Heart left ventricle (tissue), 16 donors: ENCODE data around the gene ITPK1. TPM values are rescaled to one million over a fixed set of nuclear protein-coding genes. Genes with fewer than 3 reads are reported as not detected.

ENCODE experiments used
- ATAC-seq, 4 donors: fragments of 200-7000 bp; cut with Tn5 transposase; one replicate each; pipeline ENCODE4 v1.9.1; 2020 to 2022; ENCODE audit warnings: moderate library complexity in 4 of 4, mild to moderate bottlenecking in 3 of 4, moderate number of reproducible peaks in 1 of 4
- DNase-seq, 5 donors: peaks; one replicate each; pipeline ENCODE4 v3.0.0-alpha.2; 2020
- H3K27ac ChIP-seq, 12 donors: fragments of 200-600 bp; sonication (generic) in 4 of 12; one replicate each; pipeline versions ENCODE4 v1.5.0 to v1.8.0; 2016 to 2022; ENCODE audit warnings: mild to moderate bottlenecking in 2 of 12
- H3K27me3 ChIP-seq, 9 donors: fragments of 200-600 bp; sonication (generic) in 2 of 9; one replicate each; pipeline versions ENCODE4 v1.5.1 to v1.8.0; 2016 to 2022; ENCODE audit warnings: mild to moderate bottlenecking in 3 of 9
- H3K36me3 ChIP-seq, 9 donors: fragments of 200-600 bp; sonication (generic) in 2 of 9; one replicate each; pipeline versions ENCODE4 v1.5.0 to v1.8.0; 2018 to 2022; ENCODE audit warnings: mild to moderate bottlenecking in 2 of 9
- H3K4me1 ChIP-seq, 12 donors: fragments of 200-600 bp; sonication (generic) in 4 of 12; one replicate each; pipeline versions ENCODE4 v1.5.0 to v1.8.0; 2016 to 2022; ENCODE audit warnings: mild to moderate bottlenecking in 3 of 12
- H3K4me3 ChIP-seq, 12 donors: fragments of 200-600 bp; sonication (generic) in 4 of 12; one replicate each; pipeline versions ENCODE4 v1.5.0 to v1.8.0; 2017 to 2022; ENCODE audit warnings: mild to moderate bottlenecking in 9 of 12, moderate library complexity in 4 of 12
- H3K9me3 ChIP-seq, 12 donors: fragments of 200-600 bp; sonication (generic) in 4 of 12; one replicate each; pipeline versions ENCODE4 v1.5.0 to v1.8.0; 2016 to 2022; ENCODE audit warnings: mild to moderate bottlenecking in 1 of 12
- POLR2A ChIP-seq, 2 donors: fragments of 450-650 bp; IDR thresholded peaks; one replicate each; pipeline ENCODE4 v1.6.1; 2017; ENCODE audit warnings: antibody characterized with exemption in 2 of 2, mild to moderate bottlenecking in 2 of 2, moderate library complexity in 2 of 2
- WGBS, 4 donors: extraction: QIAGEN DNeasy Blood & Tissue Kit in 2 of 4; methylation state at CpG; one replicate each; pipeline versions ENCODE4 v1.1.5 to v1.1.7; 2013 to 2018; 5-methylcytosine and 5-hydroxymethylcytosine counted together
- intact Hi-C, 10 donors: fragments of 100-400 bp; cut with DNase I; formaldehyde crosslinking; loops; one replicate each; pipeline versions ENCODE4 v1.11.1 to v1.14.2; 2022
- polyA plus RNA-seq, 2 donors: library from polyadenylated mRNA; stranded (reverse); fragments of 200-250 nt; gene quantifications; one replicate each; pipeline ENCODE4 v1.2.3, GENCODE V29; 2013
- total RNA-seq, 9 donors: library from RNA; depleted of rRNA in 2 of 9; stranded (reverse); fragments of >200 nt in 2 of 9; fragmentation: NEBNext Ultra II Directional in 3 of 9; extraction: Animal tissue kit (Norgen Biotek cat#: 25700) in 3 of 9; gene quantifications; one replicate each; pipeline versions ENCODE4 v1.1.0 to v1.2.4, GENCODE V29; 2016 to 2023
- TF ChIP-seq, protein P1 (sequence below), 12 donors: fragments of 200-600 bp; sonication (generic) in 4 of 12; IDR thresholded peaks; one replicate each; pipeline versions ENCODE4 v1.5.0 to v1.8.0; 2018 to 2022; ENCODE audit warnings: antibody characterized with exemption in 12 of 12, mild to moderate bottlenecking in 5 of 12
- donor health status: ischemic (EF 13 %, LVEDD 7.1; RV severe dilation, severe dysfunction).
- donor health status: healthy with polysubstance abuse.
- donor health status: DM: no; HTN: yes; CAD: no.
- donor health status: DM: no; HTN: no; CAD: no.
- donor health status: ischemic (EF 25% LVEDD 6.9; RV normal size, moderate dysfunction).
- donor health status: ischemic (EF 25% LVEDD 5.7; RV mildly dilated, moderate dysfunction).
- donor health status: healthy.
- donor health status: DM: yes; HTN: yes; CAD: no.
- donor health status: ischemic (EF 35%, LVEDD 5.7; RV mildly dilated, moderate dysfunction).
- donor health status: nonischemic (EF 11% LVEDD 7.7; RV severe dilation, severe dysfunction).
- donor health status: DM: yes; HTN: yes; CAD: no.
- donor health status: PGD.
- donor health status: ischemic (EF 29% LVEDD 5.4; RV normal size, mild dysfunction).
- donor health status: nonischemic (EF 23%, LVEDD 6.1; RV moderate dilation, normal function).

The ITPK1 gene
- total and polyA plus RNA-seq, 11 donors: 44.5 to 158 (median 91.0) TPM

GRCh38 chr14:92969871-92970270, 145.9 kb downstream of the ITPK1 start:
- no peak overlapping the region for H3K4me3 ChIP-seq
- DNase-seq (peak in 1 of 5 donors; percentile 9), ATAC-seq (no peak)
- H3K36me3 ChIP-seq: no peaks in the 10 kb centered on the region
- H3K27ac ChIP-seq: peak overlapping the region in 10 of 12 donors; percentile 14 to 80 (median 62)
- no peaks in the 10 kb centered on the region for H3K9me3 ChIP-seq
- H3K4me1 ChIP-seq: peaks cover 0 to 49% (median 25%) of the 10 kb centered on the region in 12 donors
- WGBS, 4 donors: 67 to 83% (median 72%) methylated on average over 12 of the region's 12 CpGs
- intact Hi-C loops: loop anchor here in 6 of 10 donors (5.0 kb wide), 7 partner anchors 42 to 167 kb away; partner anchors contain the start of gene ITPK1 (in 1 of the 6)
- TF ChIP-seq, protein P1, sequence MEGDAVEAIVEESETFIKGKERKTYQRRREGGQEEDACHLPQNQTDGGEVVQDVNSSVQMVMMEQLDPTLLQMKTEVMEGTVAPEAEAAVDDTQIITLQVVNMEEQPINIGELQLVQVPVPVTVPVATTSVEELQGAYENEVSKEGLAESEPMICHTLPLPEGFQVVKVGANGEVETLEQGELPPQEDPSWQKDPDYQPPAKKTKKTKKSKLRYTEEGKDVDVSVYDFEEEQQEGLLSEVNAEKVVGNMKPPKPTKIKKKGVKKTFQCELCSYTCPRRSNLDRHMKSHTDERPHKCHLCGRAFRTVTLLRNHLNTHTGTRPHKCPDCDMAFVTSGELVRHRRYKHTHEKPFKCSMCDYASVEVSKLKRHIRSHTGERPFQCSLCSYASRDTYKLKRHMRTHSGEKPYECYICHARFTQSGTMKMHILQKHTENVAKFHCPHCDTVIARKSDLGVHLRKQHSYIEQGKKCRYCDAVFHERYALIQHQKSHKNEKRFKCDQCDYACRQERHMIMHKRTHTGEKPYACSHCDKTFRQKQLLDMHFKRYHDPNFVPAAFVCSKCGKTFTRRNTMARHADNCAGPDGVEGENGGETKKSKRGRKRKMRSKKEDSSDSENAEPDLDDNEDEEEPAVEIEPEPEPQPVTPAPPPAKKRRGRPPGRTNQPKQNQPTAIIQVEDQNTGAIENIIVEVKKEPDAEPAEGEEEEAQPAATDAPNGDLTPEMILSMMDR (IDR thresholded peaks at IDR 0.05): no peak
- no peak for TF ChIP-seq POLR2A (IDR thresholded peaks at IDR 0.05)
- H3K27me3 ChIP-seq: no peaks in the 10 kb centered on the region

DNA sequence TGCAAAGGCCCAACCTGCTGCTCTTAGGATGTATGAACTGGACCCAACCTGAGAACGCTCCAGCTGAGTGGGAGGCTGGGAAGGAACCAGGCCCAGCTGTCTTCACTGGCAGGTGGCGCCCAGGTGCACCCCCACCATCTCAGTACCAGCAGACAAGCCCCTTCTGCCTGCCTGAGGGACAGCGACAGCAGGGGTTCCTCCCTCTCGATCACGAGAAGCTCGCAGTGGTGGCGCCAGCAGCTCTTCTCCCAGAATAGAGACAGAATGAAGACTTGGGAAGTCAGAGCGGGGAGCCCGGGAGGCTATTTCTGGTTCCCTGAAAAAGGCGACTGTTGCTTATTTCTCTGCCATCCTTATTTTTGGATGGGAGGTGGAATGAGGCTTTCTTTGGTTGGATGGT, 146.3 kb downstream of the ITPK1 start:
- intact Hi-C loops: loop anchor here in 1 of 10 donors (5.0 kb wide), 1 partner anchor 168 kb away; no protein-coding TSS in a partner anchor
- TF ChIP-seq, protein P1 (IDR thresholded peaks at IDR 0.05): no peak
- no peak for TF ChIP-seq POLR2A (IDR thresholded peaks at IDR 0.05)
- no peaks in the 10 kb centered on the region for H3K27me3 ChIP-seq
- peak overlapping the region in 10 of 12 donors; percentile 14 to 80 (median 62) for H3K27ac ChIP-seq
- peak in 1 of 5 donors; percentile 62 for DNase-seq
- H3K4me1 ChIP-seq: peaks cover 0 to 51% (median 26%) of the 10 kb centered on the region in 12 donors
- H3K36me3 ChIP-seq: no peaks in the 10 kb centered on the region
- H3K4me3 ChIP-seq: no peak overlapping the region
- ATAC-seq: no peak
- 63 to 77% (median 72%) methylated on average over 10 of the region's 10 CpGs for WGBS, 4 donors
- no peaks in the 10 kb centered on the region for H3K9me3 ChIP-seq

- peaks cover 0 to 51% (median 24%) of the 10 kb centered on the region in 12 donors for H3K4me1 ChIP-seq
- H3K4me3 ChIP-seq: no peak overlapping the region
- H3K9me3 ChIP-seq: no peaks in the 10 kb centered on the region
- ATAC-seq: no peak
- peak overlapping the region in 2 of 12 donors; percentile 68 to 80 for H3K27ac ChIP-seq
- TF ChIP-seq POLR2A (IDR thresholded peaks at IDR 0.05): no peak
- TF ChIP-seq, protein P1 (IDR thresholded peaks at IDR 0.05): no peak
- 85 to 94% (median 93%) methylated on average over 10 to 14 of the region's 14 CpGs for WGBS, 4 donors
- DNase-seq: peak in 1 of 5 donors; percentile 36
- intact Hi-C loops: loop anchor here in 1 of 10 donors (5.0 kb wide), 1 partner anchor 169 kb away; no protein-coding TSS in a partner anchor
- no peaks in the 10 kb centered on the region for H3K36me3 ChIP-seq
- no peaks in the 10 kb centered on the region for H3K27me3 ChIP-seq
Observed at GRCh38 chr14:92968291-92969020, 147.3 kb downstream of the ITPK1 start.

GRCh38 chr14:92967346-92967926, 148.3 kb downstream of the ITPK1 start:
- no peak for TF ChIP-seq POLR2A (IDR thresholded peaks at IDR 0.05)
- TF ChIP-seq, protein P1 (IDR thresholded peaks at IDR 0.05): no peak
- Histone ChIP-seq H3K9me3 (no peaks in the 10 kb centered on the region), H3K36me3 (peaks cover 0 to 2% (median 0%) of the 10 kb centered on the region in 9 donors), H3K4me1 (peaks cover 0 to 45% (median 24%) of the 10 kb centered on the region in 12 donors), H3K27ac (no peak overlapping the region), H3K27me3 (no peaks in the 10 kb centered on the region), H3K4me3 (no peak overlapping the region)
- 88 to 93% (median 92%) methylated on average over 2 of the region's 2 CpGs for WGBS, 4 donors
- ATAC-seq: no peak
- intact Hi-C loops: loop anchor here in 1 of 10 donors (5.0 kb wide), 1 partner anchor 170 kb away; no protein-coding TSS in a partner anchor
- DNase-seq: no peak
